ENCODE results near the gene TTC23. TPM values are rescaled to one million over a fixed set of nuclear protein-coding genes. Genes with fewer than 3 reads are reported as not detected.
A peak's percentile ranks its signal among the peaks of the same experiment; 100 is the strongest.

Gene TTC23
- total and polyA plus RNA-seq, 5 donors from 2014 or later = 0.56 to 0.67 (median 0.60) TPM; not detected in 2

- Mint-ChIP-seq H3K4me1 (peaks cover 0 to 9% (median 4%) of the 10 kb centered on the region in 4 donors), H3K4me3 (no peak overlapping the region), H3K9me3 (no peaks in the 10 kb centered on the region), H3K36me3 (peaks cover 25% of the 10 kb centered on the region), H3K27ac (no peak overlapping the region), H3K27me3 (no peaks in the 10 kb centered on the region)
- Histone ChIP-seq H3K27me3 (ENCODE audit: control insufficient read depth, insufficient read depth, low read length) (no peaks in the 10 kb centered on the region), H3K36me3 (ENCODE audit: control insufficient read depth, insufficient read depth, low read length) (peaks cover 5% of the 10 kb centered on the region), H3K4me3 (ENCODE audit: low read depth, low read length) (no peak overlapping the region), H3K27ac (ENCODE audit: insufficient read depth, low read length, poor library complexity, severe bottlenecking) (no peak overlapping the region), H3K4me1 (ENCODE audit: control insufficient read depth, insufficient read depth, low read length, poor library complexity, severe bottlenecking) (no peaks in the 10 kb centered on the region), H3K9me3 (ENCODE audit: control insufficient read depth in 2 of 2, low read length in 2 of 2) (no peaks in the 10 kb centered on the region)
- ATAC-seq (ENCODE audit: low read depth in 2 of 2) (no peak), DNase-seq (no peak)
Observed at GRCh38 chr15:99264125-99264524, 14.7 kb upstream of the TTC23 start.

GRCh38 chr15:99257107-99257750, 7.8 kb upstream of the TTC23 start:
- H3K9me3 Mint-ChIP-seq = no peaks in the 10 kb centered on the region
- no peak for DNase-seq
- no peaks in the 10 kb centered on the region for H3K9me3 ChIP-seq (ENCODE audit: control insufficient read depth in 2 of 2, low read length in 2 of 2)
- no peaks in the 10 kb centered on the region for H3K27me3 ChIP-seq (ENCODE audit: control insufficient read depth, insufficient read depth, low read length)
- no peak overlapping the region for H3K4me3 ChIP-seq (ENCODE audit: low read depth, low read length)
- H3K27ac Mint-ChIP-seq = no peak overlapping the region
- peaks cover 13 to 20% (median 17%) of the 10 kb centered on the region in 4 donors for H3K4me1 Mint-ChIP-seq
- H3K27ac ChIP-seq (ENCODE audit: insufficient read depth, low read length, poor library complexity, severe bottlenecking) = no peak overlapping the region
- peaks cover 7% of the 10 kb centered on the region for H3K36me3 ChIP-seq (ENCODE audit: control insufficient read depth, insufficient read depth, low read length)
- no peak overlapping the region for H3K4me3 Mint-ChIP-seq
- H3K36me3 Mint-ChIP-seq = peaks cover 38% of the 10 kb centered on the region
- H3K27me3 Mint-ChIP-seq = no peaks in the 10 kb centered on the region
- no peak for ATAC-seq (ENCODE audit: low read depth in 2 of 2)
- peaks cover 9% of the 10 kb centered on the region for H3K4me1 ChIP-seq (ENCODE audit: control insufficient read depth, insufficient read depth, low read length, poor library complexity, severe bottlenecking)

GRCh38 chr15:99253381-99254090, 4.2 kb upstream of the TTC23 start:
- H3K4me3 Mint-ChIP-seq = peak overlapping the region in 3 of 4 donors; percentile 4 to 71 (median 22)
- H3K27ac Mint-ChIP-seq = no peak overlapping the region

GRCh38 chr15:99252326-99252725, 2.9 kb upstream of the TTC23 start:
- peaks cover 0 to 4% of the 10 kb centered on the region in 2 experiments for H3K9me3 ChIP-seq (ENCODE audit: control insufficient read depth in 2 of 2, low read length in 2 of 2)
- peak in 1 of 3 donors; percentile 18 for DNase-seq
- no peak overlapping the region for H3K27ac ChIP-seq (ENCODE audit: insufficient read depth, low read length, poor library complexity, severe bottlenecking)
- peaks cover 2% of the 10 kb centered on the region for H3K36me3 Mint-ChIP-seq
- H3K9me3 Mint-ChIP-seq = peaks cover 0 to 6% (median 0%) of the 10 kb centered on the region in 7 donors
- peaks cover 17% of the 10 kb centered on the region for H3K4me1 ChIP-seq (ENCODE audit: control insufficient read depth, insufficient read depth, low read length, poor library complexity, severe bottlenecking)
- H3K27ac Mint-ChIP-seq = peak overlapping the region in 2 of 3 donors; percentile 89
- peaks cover 4% of the 10 kb centered on the region for H3K27me3 Mint-ChIP-seq
- peaks cover 23 to 30% (median 27%) of the 10 kb centered on the region in 4 donors for H3K4me1 Mint-ChIP-seq
- H3K4me3 ChIP-seq (ENCODE audit: low read depth, low read length) = peak overlapping the region; percentile 81
- H3K36me3 ChIP-seq (ENCODE audit: control insufficient read depth, insufficient read depth, low read length) = peaks cover 7% of the 10 kb centered on the region
- no peak for ATAC-seq (ENCODE audit: low read depth in 2 of 2)
- H3K27me3 ChIP-seq (ENCODE audit: control insufficient read depth, insufficient read depth, low read length) = no peaks in the 10 kb centered on the region
- H3K4me3 Mint-ChIP-seq = peak overlapping the region in 3 of 4 donors; percentile 93 to 97 (median 94)

More at GRCh38 chr15:99253381-99254090, 4.2 kb upstream of the TTC23 start:
- no peak for DNase-seq
- Mint-ChIP-seq H3K27me3 (peaks cover 4% of the 10 kb centered on the region), H3K36me3 (peaks cover 13% of the 10 kb centered on the region), H3K9me3 (peaks cover 0 to 6% (median 0%) of the 10 kb centered on the region in 7 donors), H3K4me1 (peaks cover 23 to 32% (median 27%) of the 10 kb centered on the region in 4 donors)
- Histone ChIP-seq H3K4me3 (ENCODE audit: low read depth, low read length) (no peak overlapping the region), H3K27me3 (ENCODE audit: control insufficient read depth, insufficient read depth, low read length) (no peaks in the 10 kb centered on the region), H3K4me1 (ENCODE audit: control insufficient read depth, insufficient read depth, low read length, poor library complexity, severe bottlenecking) (peaks cover 17% of the 10 kb centered on the region), H3K9me3 (ENCODE audit: control insufficient read depth in 2 of 2, low read length in 2 of 2) (peaks cover 0 to 4% of the 10 kb centered on the region in 2 experiments), H3K27ac (ENCODE audit: insufficient read depth, low read length, poor library complexity, severe bottlenecking) (no peak overlapping the region), H3K36me3 (ENCODE audit: control insufficient read depth, insufficient read depth, low read length) (peaks cover 7% of the 10 kb centered on the region)
- no peak for ATAC-seq (ENCODE audit: low read depth in 2 of 2)

GRCh38 chr15:99250857-99251841, 1.8 kb upstream of the TTC23 start, which contains the start of gene LRRC28:
TSS of gene LRRC28 (plus strand) at chr15:99251481. CDS start at chr15:99255958, 4,477 bp downstream.
- ATAC-seq (ENCODE audit: low read depth in 2 of 2) = peak; percentile 95 to 97
- Histone ChIP-seq H3K36me3 (ENCODE audit: control insufficient read depth, insufficient read depth, low read length) (peaks cover 4% of the 10 kb centered on the region), H3K4me1 (ENCODE audit: control insufficient read depth, insufficient read depth, low read length, poor library complexity, severe bottlenecking) (peaks cover 17% of the 10 kb centered on the region), H3K27ac (ENCODE audit: insufficient read depth, low read length, poor library complexity, severe bottlenecking) (peak within 1 kb of the TSS; percentile 68), H3K4me3 (ENCODE audit: low read depth, low read length) (peak within 1 kb of the TSS; percentile 82), H3K27me3 (ENCODE audit: control insufficient read depth, insufficient read depth, low read length) (no peaks in the 10 kb centered on the region), H3K9me3 (ENCODE audit: control insufficient read depth in 2 of 2, low read length in 2 of 2) (peaks cover 0 to 4% of the 10 kb centered on the region in 2 experiments)
- peak; percentile 89 to 98 (median 90) for DNase-seq
- peaks cover 7% of the 10 kb centered on the region for H3K27me3 Mint-ChIP-seq
- H3K4me1 Mint-ChIP-seq = peaks cover 23 to 30% (median 27%) of the 10 kb centered on the region in 4 donors
- peak within 1 kb of the TSS in 3 of 4 donors; percentile 93 to 97 (median 94) for H3K4me3 Mint-ChIP-seq
- no peaks in the 10 kb centered on the region for H3K36me3 Mint-ChIP-seq
- peaks cover 0 to 6% (median 0%) of the 10 kb centered on the region in 7 donors for H3K9me3 Mint-ChIP-seq
- H3K27ac Mint-ChIP-seq = peak within 1 kb of the TSS; percentile 85 to 94 (median 89)

GRCh38 chr15:99250494-99250856, 1.1 kb upstream of the TTC23 start:
- no peak for DNase-seq
- Mint-ChIP-seq H3K4me3 (peak overlapping the region in 3 of 4 donors; percentile 93 to 97 (median 94)), H3K36me3 (no peaks in the 10 kb centered on the region), H3K27me3 (peaks cover 10% of the 10 kb centered on the region), H3K4me1 (peaks cover 19 to 30% (median 27%) of the 10 kb centered on the region in 4 donors), H3K27ac (peak overlapping the region; percentile 85 to 94 (median 89)), H3K9me3 (peaks cover 0 to 6% (median 0%) of the 10 kb centered on the region in 7 donors)
- Histone ChIP-seq H3K9me3 (ENCODE audit: control insufficient read depth in 2 of 2, low read length in 2 of 2) (peaks cover 0 to 4% of the 10 kb centered on the region in 2 experiments), H3K27me3 (ENCODE audit: control insufficient read depth, insufficient read depth, low read length) (no peaks in the 10 kb centered on the region), H3K36me3 (ENCODE audit: control insufficient read depth, insufficient read depth, low read length) (no peaks in the 10 kb centered on the region), H3K27ac (ENCODE audit: insufficient read depth, low read length, poor library complexity, severe bottlenecking) (peak overlapping the region; percentile 68), H3K4me3 (ENCODE audit: low read depth, low read length) (peak overlapping the region; percentile 82), H3K4me1 (ENCODE audit: control insufficient read depth, insufficient read depth, low read length, poor library complexity, severe bottlenecking) (peaks cover 17% of the 10 kb centered on the region)
- no peak for ATAC-seq (ENCODE audit: low read depth in 2 of 2)

GRCh38 chr15:99250001-99250400, 620 bp upstream of the TTC23 start:
- H3K27ac Mint-ChIP-seq = no peak overlapping the region
- peaks cover 10% of the 10 kb centered on the region for H3K27me3 Mint-ChIP-seq
- H3K4me1 Mint-ChIP-seq = peaks cover 19 to 30% (median 27%) of the 10 kb centered on the region in 4 donors
- ATAC-seq (ENCODE audit: low read depth in 2 of 2) (no peak), DNase-seq (no peak)
- peaks cover 0 to 4% of the 10 kb centered on the region in 2 experiments for H3K9me3 ChIP-seq (ENCODE audit: control insufficient read depth in 2 of 2, low read length in 2 of 2)
- peak overlapping the region in 3 of 4 donors; percentile 93 to 97 (median 94) for H3K4me3 Mint-ChIP-seq
- no peaks in the 10 kb centered on the region for H3K36me3 ChIP-seq (ENCODE audit: control insufficient read depth, insufficient read depth, low read length)
- peaks cover 0 to 6% (median 0%) of the 10 kb centered on the region in 7 donors for H3K9me3 Mint-ChIP-seq
- no peaks in the 10 kb centered on the region for H3K36me3 Mint-ChIP-seq
- H3K4me1 ChIP-seq (ENCODE audit: control insufficient read depth, insufficient read depth, low read length, poor library complexity, severe bottlenecking) = peaks cover 17% of the 10 kb centered on the region
- no peaks in the 10 kb centered on the region for H3K27me3 ChIP-seq (ENCODE audit: control insufficient read depth, insufficient read depth, low read length)
- H3K4me3 ChIP-seq (ENCODE audit: low read depth, low read length) = no peak overlapping the region
- no peak overlapping the region for H3K27ac ChIP-seq (ENCODE audit: insufficient read depth, low read length, poor library complexity, severe bottlenecking)
